Measurements from ENCODE around the gene PLXNA4. TPM values are rescaled to one million over a fixed set of nuclear protein-coding genes. Genes with fewer than 3 reads are reported as not detected.

The PLXNA4 gene
- total RNA-seq, 4 donors from 2014 or later = 5.1 to 7.0 (median 5.3) TPM

DNA sequence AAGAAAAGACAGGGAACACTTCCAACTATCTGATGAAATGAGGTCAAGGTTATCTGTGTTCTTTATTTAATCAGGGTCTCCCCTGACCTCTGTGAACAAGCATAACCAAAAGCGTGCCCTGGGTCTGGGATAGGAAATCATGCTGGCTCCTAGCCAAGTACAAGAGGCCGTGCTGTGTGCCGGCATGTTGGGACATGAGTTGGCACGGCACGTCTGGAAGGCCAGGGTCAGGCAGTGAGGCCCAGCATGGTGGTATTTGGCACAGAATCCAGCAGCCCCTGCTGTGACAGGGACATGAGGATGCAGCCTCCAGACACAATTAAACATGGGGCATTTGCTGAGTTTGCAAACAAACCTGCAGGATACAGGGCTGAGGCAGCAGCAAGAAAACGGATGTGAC is 320.4 kb downstream of the PLXNA4 start:
- no peak for TF ChIP-seq POLR2A (IDR thresholded peaks at IDR 0.05)
- TF ChIP-seq CTCF (IDR thresholded peaks at IDR 0.05) = no peak
- 31 to 36% methylated on average over 5 to 6 of the region's 6 CpGs for WGBS, 2 donors
- H3K4me3 ChIP-seq (ENCODE audit: low read depth, poor library complexity, severe bottlenecking) = no peak overlapping the region
- DNase-seq (ENCODE audit: low spot score in 2 of 2) = no peak
- intact Hi-C loops (cut with DNase I; ENCODE audit: low total_unique reads) = loop anchor here (10.0 kb wide), 1 partner anchor 311 kb away; no protein-coding TSS in a partner anchor

DNA sequence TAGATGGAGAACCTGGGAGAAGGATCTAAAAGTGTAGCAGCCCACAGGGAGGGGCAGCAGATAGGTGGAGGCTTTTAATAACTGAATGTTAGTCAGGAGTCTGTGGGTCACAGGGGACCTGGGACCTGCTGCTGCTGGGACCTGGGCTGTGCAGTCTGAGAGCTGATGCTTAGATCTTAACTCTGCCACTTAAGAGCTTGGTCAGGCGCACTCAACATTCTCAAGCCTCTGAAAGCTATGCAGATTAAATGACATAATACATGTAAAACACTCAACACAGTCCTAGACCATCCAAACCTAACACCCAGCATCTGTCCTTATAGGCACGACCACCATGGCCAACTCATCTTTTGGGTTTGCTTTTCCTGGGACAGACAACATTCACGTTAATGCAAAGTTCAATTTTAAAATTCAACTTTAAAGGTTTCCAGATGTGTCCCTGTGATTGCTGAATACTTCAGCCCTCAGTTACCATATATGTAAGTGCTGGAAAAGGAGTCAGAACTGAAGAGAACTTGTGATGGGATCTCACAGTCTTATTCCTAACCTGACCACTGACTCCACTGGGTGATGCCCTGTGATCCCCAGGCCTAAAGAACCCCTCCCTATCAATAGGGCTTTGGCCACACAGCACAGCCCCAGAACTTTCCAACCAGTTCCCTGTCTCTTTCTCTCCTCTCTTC is 321.0 kb downstream of the PLXNA4 start:
- no peak for DNase-seq (ENCODE audit: low spot score in 2 of 2)
- WGBS, 2 donors = 85 to 87% methylated on average over 3 of the region's 3 CpGs
- intact Hi-C loops (cut with DNase I; ENCODE audit: low total_unique reads) = loop anchor here (10.0 kb wide), 1 partner anchor 310 kb away; no protein-coding TSS in a partner anchor

GRCh38 chr7:132254455-132254854 is 321.8 kb downstream of the PLXNA4 start:
- H3K4me3 ChIP-seq (ENCODE audit: low read depth, poor library complexity, severe bottlenecking) = no peak overlapping the region
- intact Hi-C loops (cut with DNase I; ENCODE audit: low total_unique reads) = loop anchor here (10.0 kb wide), 1 partner anchor 310 kb away; no protein-coding TSS in a partner anchor
- DNase-seq (ENCODE audit: low spot score in 2 of 2) = no peak
- TF ChIP-seq CTCF (IDR thresholded peaks at IDR 0.05) = no peak
- no peak for TF ChIP-seq POLR2A (IDR thresholded peaks at IDR 0.05)
- WGBS, 2 donors = 95 to 96% methylated on average over 12 of the region's 12 CpGs

More for the DNA sequence above, 321.0 kb downstream of the PLXNA4 start:
- TF ChIP-seq POLR2A (IDR thresholded peaks at IDR 0.05) (no peak), CTCF (IDR thresholded peaks at IDR 0.05) (no peak)
- no peak overlapping the region for H3K4me3 ChIP-seq (ENCODE audit: low read depth, poor library complexity, severe bottlenecking)

- TF ChIP-seq POLR2A (IDR thresholded peaks at IDR 0.05) (no peak), CTCF (IDR thresholded peaks at IDR 0.05) (no peak)
- DNase-seq (ENCODE audit: low spot score in 2 of 2) = no peak
- 62 to 65% methylated on average over 2 of the region's 2 CpGs for whole genome bisulfite sequencing, 2 donors
- intact Hi-C loops (cut with DNase I; ENCODE audit: low total_unique reads) = loop anchor here (10.0 kb wide), 1 partner anchor 308 kb away; no protein-coding TSS in a partner anchor
- H3K4me3 ChIP-seq (ENCODE audit: low read depth, poor library complexity, severe bottlenecking) = no peak overlapping the region
These were observed 323.5 kb downstream of the PLXNA4 start for GRCh38 chr7:132252793-132253100.

DNA sequence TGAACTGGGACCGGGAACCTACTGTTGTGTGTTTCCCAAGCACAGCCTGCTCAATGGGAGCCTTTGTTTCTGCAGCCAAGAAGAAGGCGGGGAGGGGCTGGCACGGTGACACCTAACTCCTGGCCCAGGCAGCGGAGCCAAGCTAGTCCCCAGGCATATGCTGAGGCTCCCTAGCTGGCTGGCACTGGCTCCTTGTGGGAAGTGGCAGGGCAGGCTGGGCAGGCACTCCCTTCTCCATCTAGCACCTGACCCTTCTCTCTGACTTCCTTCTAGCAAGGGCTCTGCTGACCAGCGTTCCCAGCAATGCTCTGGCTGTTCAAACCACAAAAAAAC is 325.0 kb downstream of the PLXNA4 start:
- no peak overlapping the region for H3K4me3 ChIP-seq (ENCODE audit: low read depth, poor library complexity, severe bottlenecking)
- WGBS, 2 donors = 19 to 27% methylated on average over 5 of the region's 5 CpGs
- peak; percentile 79 to 93 for DNase-seq (ENCODE audit: low spot score in 2 of 2)
- TF ChIP-seq CTCF (IDR thresholded peaks at IDR 0.05) (no peak), POLR2A (IDR thresholded peaks at IDR 0.05) (no peak)
- intact Hi-C loops (cut with DNase I; ENCODE audit: low total_unique reads) = loop anchor here (10.0 kb wide), 1 partner anchor 306 kb away; no protein-coding TSS in a partner anchor

Data from lower leg skin (tissue), 4 donors.